OCI-LY3 (cell line): ENCODE measurements around the gene LSM4.
"Not testable (repeated sequence)": the region's sequence is repeated elsewhere in the genome, so short reads cannot be mapped to it uniquely, and the experiment has no call there.

ENCODE experiments used
- H2AFZ ChIP-seq: fragments of 200-600, 300-600 bp; shearing (Covaris generic); 2 replicates; pipeline ENCODE4 v1.6.0; 2014; ENCODE audit warnings: antibody characterized with exemption, low read depth, low read length
- H3K27ac ChIP-seq: fragments of 200-600, 300-600 bp; sonication (generic); 2 replicates; pipeline ENCODE4 v1.5.1; 2014; ENCODE audit warnings: mild to moderate bottlenecking, low read length, moderate library complexity, mixed read lengths
- H3K27me3 ChIP-seq: fragments of 200-600, 300-600 bp; sonication (generic); 2 replicates; pipeline ENCODE4 v1.6.1; 2014; ENCODE audit warnings: low read depth, low read length, mixed read lengths
- H3K36me3 ChIP-seq: fragments of 200-600, 300-600 bp; sonication (generic); replicated peaks from 2 replicates; pipeline ENCODE3; 2014; ENCODE audit warnings: low read depth, low read length, mixed read lengths
- H3K4me1 ChIP-seq: fragments of 300-600, 200-600 bp; sonication (generic); 2 replicates; pipeline ENCODE4 v1.6.1; 2014; ENCODE audit warnings: low read length, mixed read lengths
- H3K4me2 ChIP-seq: fragments of 200-600, 300-600 bp; sonication (generic); 2 replicates; pipeline ENCODE4 v1.6.1; 2014; ENCODE audit warnings: low read length, mixed read lengths
- H3K4me3 ChIP-seq: fragments of 300-600, 200-600 bp; sonication (generic); 2 replicates; pipeline ENCODE4 v1.5.1; 2014; ENCODE audit warnings: antibody characterized with exemption, mild to moderate bottlenecking, low read length, moderate library complexity
- H3K79me2 ChIP-seq: fragments of 300-600, 200-600 bp; shearing (Covaris generic); 2 replicates; pipeline ENCODE4 v1.6.1; 2014; ENCODE audit warnings: mild to moderate bottlenecking, low read length, mixed read lengths
- H3K9ac ChIP-seq: fragments of 300-600, 200-600 bp; shearing (Covaris generic); 2 replicates; pipeline ENCODE4 v1.6.0; 2014; ENCODE audit warnings: mild to moderate bottlenecking, low read length, moderate library complexity
- H3K9me3 ChIP-seq: fragments of 200-600, 300-600 bp; shearing (Covaris generic); 2 replicates; pipeline ENCODE4 v1.6.1; 2014; ENCODE audit warnings: low read length, mixed read lengths; ENCODE audit not compliant: insufficient read depth
- H4K20me1 ChIP-seq: fragments of 200-600, 300-600 bp; sonication (generic); 2 replicates; pipeline ENCODE4 v1.6.1; 2016; ENCODE audit warnings: low read length, mixed read lengths; ENCODE audit not compliant: insufficient read depth
- EZH2phosphoT487 ChIP-seq: fragments of 200-600 bp; shearing (Covaris generic); IDR thresholded peaks from 2 replicates; pipeline ENCODE4 v1.6.1; 2018; ENCODE audit warnings: antibody characterized with exemption, mixed run types, low read depth
- TF ChIP-seq, protein P1 (sequence below): fragments of 200-600, 300-600 bp; sonication (generic); IDR thresholded peaks from 2 replicates; pipeline ENCODE4 v1.5.1; 2014; ENCODE audit warnings: antibody characterized with exemption, low read length, low read depth

The LSM4 gene

DNA sequence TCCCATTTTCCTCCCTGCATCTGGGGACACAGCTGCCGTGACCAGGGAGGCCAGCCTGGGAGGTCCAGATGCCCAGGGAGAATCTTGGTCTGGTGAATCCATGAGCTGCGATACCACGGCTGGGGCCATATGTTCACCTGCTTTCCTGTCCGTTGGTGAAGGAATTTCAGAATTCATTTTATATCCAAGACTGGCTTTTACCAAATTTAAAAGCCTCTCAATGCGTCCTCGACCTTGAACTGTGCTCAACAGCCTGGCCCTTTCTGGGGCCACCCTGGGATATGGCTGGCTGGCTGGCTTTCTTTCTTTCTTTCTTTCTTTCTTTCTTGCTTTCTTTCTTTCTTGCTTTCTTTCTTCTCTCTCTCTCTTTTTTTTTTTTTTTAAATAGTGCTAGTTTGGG, 40.9 kb upstream of the LSM4 start:
- Histone ChIP-seq H3K4me2 (no peak overlapping the region), H3K36me3 (peaks cover 6% of the 10 kb centered on the region), H3K9ac (no peak overlapping the region), H3K27me3 (no peaks in the 10 kb centered on the region), H3K4me1 (peaks cover 25% of the 10 kb centered on the region), H3K79me2 (no peaks in the 10 kb centered on the region), H4K20me1 (no peaks in the 10 kb centered on the region), H2AFZ (no peak overlapping the region), H3K27ac (no peak overlapping the region), H3K4me3 (no peak overlapping the region), H3K9me3 (no peaks in the 10 kb centered on the region)
- no peak for TF ChIP-seq EZH2phosphoT487
- TF ChIP-seq, protein P1, sequence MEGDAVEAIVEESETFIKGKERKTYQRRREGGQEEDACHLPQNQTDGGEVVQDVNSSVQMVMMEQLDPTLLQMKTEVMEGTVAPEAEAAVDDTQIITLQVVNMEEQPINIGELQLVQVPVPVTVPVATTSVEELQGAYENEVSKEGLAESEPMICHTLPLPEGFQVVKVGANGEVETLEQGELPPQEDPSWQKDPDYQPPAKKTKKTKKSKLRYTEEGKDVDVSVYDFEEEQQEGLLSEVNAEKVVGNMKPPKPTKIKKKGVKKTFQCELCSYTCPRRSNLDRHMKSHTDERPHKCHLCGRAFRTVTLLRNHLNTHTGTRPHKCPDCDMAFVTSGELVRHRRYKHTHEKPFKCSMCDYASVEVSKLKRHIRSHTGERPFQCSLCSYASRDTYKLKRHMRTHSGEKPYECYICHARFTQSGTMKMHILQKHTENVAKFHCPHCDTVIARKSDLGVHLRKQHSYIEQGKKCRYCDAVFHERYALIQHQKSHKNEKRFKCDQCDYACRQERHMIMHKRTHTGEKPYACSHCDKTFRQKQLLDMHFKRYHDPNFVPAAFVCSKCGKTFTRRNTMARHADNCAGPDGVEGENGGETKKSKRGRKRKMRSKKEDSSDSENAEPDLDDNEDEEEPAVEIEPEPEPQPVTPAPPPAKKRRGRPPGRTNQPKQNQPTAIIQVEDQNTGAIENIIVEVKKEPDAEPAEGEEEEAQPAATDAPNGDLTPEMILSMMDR = no peak

DNA sequence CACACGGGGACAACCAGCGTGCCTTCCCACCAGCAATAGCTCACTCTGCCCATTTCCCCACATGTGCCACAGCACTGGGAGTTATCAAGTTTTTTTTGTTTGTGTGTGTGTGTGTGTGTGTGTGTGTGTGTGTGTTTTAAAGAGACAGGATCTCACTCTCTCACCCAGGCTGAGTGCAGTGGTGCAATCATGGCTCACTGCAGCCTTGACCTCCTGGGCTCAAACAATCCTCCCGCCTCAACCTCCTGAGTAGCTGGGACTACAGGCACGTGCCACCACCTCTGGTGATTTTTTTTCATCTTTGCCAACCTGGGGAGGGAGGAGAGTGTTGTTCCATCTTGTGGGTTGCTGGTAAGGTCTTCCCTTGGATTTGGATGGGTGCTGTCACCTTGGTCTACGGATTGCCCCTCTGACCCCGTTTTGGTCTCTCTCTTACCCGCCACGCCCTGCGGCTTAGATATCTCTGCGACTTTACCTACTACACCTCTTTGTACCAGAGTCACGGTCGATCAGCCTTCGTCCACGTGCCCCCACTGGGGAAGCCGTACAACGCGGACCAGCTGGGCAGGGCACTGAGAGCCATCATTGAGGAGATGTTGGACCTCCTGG, 40.2 kb upstream of the LSM4 start:
- Histone ChIP-seq H3K79me2 (no peaks in the 10 kb centered on the region), H3K36me3 (peaks cover 6% of the 10 kb centered on the region), H3K27me3 (no peaks in the 10 kb centered on the region), H4K20me1 (no peaks in the 10 kb centered on the region), H3K27ac (no peak overlapping the region), H3K4me3 (no peak overlapping the region), H3K9me3 (no peaks in the 10 kb centered on the region), H2AFZ (no peak overlapping the region), H3K4me1 (peaks cover 25% of the 10 kb centered on the region), H3K9ac (no peak overlapping the region), H3K4me2 (no peak overlapping the region)
- TF ChIP-seq EZH2phosphoT487 = no peak
- TF ChIP-seq, protein P1 = no peak

DNA sequence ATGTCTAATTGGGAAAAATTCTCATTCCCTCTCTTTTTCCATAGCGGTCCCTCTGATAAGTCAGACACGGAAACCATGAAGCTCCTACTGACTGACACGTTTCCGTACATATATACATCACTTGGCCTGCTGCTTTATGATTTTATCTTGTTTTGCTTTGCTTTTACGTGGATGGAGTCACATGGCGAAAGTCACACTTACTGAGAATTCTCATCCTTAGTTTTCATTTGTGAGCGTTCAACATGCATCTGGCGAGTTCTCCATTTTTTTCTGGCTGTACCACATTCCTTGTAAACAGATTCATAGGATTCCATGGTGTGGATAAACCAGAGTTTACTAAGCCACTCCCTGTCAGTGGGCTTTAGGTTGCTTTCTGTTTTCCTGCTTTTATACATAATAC, 38.8 kb upstream of the LSM4 start:
- no peak overlapping the region for H3K27ac ChIP-seq
- no peaks in the 10 kb centered on the region for H3K79me2 ChIP-seq
- H2AFZ ChIP-seq = no peak overlapping the region
- no peak overlapping the region for H3K4me2 ChIP-seq
- no peaks in the 10 kb centered on the region for H3K9me3 ChIP-seq
- TF ChIP-seq EZH2phosphoT487 = no peak
- TF ChIP-seq, protein P1 = no peak
- no peaks in the 10 kb centered on the region for H4K20me1 ChIP-seq
- H3K9ac ChIP-seq = no peak overlapping the region
- H3K36me3 ChIP-seq = peaks cover 17% of the 10 kb centered on the region
- peaks cover 25% of the 10 kb centered on the region for H3K4me1 ChIP-seq
- H3K27me3 ChIP-seq = no peaks in the 10 kb centered on the region
- no peak overlapping the region for H3K4me3 ChIP-seq

DNA sequence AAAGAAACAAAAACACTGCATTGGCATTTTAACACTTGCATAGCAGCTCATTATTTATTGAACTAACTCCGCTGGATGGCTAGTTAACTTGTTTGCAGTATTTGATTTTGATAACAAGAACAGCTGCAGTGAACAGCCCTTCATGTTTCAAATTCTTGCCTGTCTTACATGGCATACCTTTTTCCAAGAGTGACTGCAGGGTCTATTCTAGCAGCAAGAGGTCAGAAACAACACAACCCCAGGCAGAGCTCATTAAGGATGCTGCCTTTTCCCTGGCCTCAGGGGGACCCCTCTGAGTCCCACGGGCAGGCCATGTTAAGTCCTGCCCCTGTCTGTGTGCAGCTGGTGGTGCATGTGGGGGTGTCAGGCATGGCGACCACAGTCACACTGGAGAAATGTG, 34.2 kb upstream of the LSM4 start:
- H3K79me2 ChIP-seq = no peaks in the 10 kb centered on the region
- H3K9me3 ChIP-seq = no peaks in the 10 kb centered on the region
- TF ChIP-seq, protein P1 = no peak
- TF ChIP-seq EZH2phosphoT487 = no peak
- no peaks in the 10 kb centered on the region for H3K4me1 ChIP-seq
- H3K27me3 ChIP-seq = no peaks in the 10 kb centered on the region
- peaks cover 14% of the 10 kb centered on the region for H3K36me3 ChIP-seq
- H2AFZ ChIP-seq = no peak overlapping the region
- H4K20me1 ChIP-seq = no peaks in the 10 kb centered on the region
- H3K27ac ChIP-seq = no peak overlapping the region
- H3K9ac ChIP-seq = no peak overlapping the region
- H3K4me3 ChIP-seq = no peak overlapping the region
- no peak overlapping the region for H3K4me2 ChIP-seq

DNA sequence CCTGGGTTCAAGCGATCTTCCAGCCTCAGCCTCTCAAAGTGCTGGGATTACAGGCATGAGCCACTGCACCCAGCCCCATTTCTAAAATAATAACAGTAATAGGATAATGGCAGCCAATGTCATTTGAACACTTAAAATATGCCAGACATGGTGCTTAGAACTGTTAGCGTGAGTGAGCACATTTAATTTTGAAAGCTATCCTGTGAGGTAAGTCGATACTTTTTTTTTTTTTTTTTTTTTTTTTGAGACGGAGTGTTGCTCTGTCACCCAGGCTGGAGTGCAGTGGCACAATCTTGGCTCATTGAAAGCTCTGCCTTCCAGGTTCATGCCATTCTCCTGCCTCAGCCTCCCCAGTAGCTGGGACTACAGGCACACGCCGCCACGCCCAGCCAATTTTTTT, 31.9 kb upstream of the LSM4 start:
- not testable (repeated sequence) for H3K4me2 ChIP-seq, H3K27me3 ChIP-seq, H2AFZ ChIP-seq, H3K4me1 ChIP-seq, H3K4me3 ChIP-seq, H4K20me1 ChIP-seq, H3K27ac ChIP-seq, H3K79me2 ChIP-seq, H3K9me3 ChIP-seq, H3K9ac ChIP-seq
- peaks cover 17% of the 10 kb centered on the region for H3K36me3 ChIP-seq
